Measurements from ENCODE around the gene RRN3. TPM values are rescaled to one million over a fixed set of nuclear protein-coding genes. Genes with fewer than 3 reads are reported as not detected.
"Not testable (repeated sequence)": the region's sequence is repeated elsewhere in the genome, so short reads cannot be mapped to it uniquely, and the experiment has no call there.

RRN3 gene
- total RNA-seq, 3 donors from 2014 or later = 37.4 to 43.8 (median 38.0) TPM

DNA sequence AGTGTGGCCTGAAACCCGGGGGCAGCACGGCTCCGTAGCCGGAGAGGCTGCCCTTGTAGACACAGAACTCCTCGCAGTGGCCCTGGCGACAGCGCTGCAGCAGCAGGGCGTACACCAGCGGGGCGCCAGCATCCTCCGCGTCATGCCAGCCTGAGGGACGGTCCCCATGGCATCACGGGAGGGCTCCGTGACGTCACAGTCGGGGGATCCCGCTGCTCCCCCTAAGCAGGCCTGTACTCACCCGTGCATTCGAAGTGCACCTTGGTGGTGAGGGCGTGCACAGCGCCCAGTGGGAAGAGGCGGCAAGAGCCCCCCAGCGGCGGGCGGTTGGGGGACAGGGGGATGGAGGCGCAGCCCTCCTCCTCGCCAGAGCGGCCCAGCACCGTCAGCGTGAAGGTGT, 39.5 kb upstream of the RRN3 start:
- DNase-seq (ENCODE audit: low spot score in 2 of 2); H3K27me3 ChIP-seq; intact Hi-C loops (cut with DNase I; ENCODE audit: low total_unique reads); H3K27ac ChIP-seq; H3K9me3 ChIP-seq; H3K4me1 ChIP-seq; H3K36me3 ChIP-seq; H3K4me3 ChIP-seq: not testable (repeated sequence)

GRCh38 chr16:15132719-15133428, 38.8 kb upstream of the RRN3 start:
- intact Hi-C loops (cut with DNase I; ENCODE audit: low total_unique reads); H3K9me3 ChIP-seq; H3K36me3 ChIP-seq; H3K27me3 ChIP-seq; H3K27ac ChIP-seq; H3K4me3 ChIP-seq; DNase-seq (ENCODE audit: low spot score in 2 of 2); H3K4me1 ChIP-seq: not testable (repeated sequence)

DNA sequence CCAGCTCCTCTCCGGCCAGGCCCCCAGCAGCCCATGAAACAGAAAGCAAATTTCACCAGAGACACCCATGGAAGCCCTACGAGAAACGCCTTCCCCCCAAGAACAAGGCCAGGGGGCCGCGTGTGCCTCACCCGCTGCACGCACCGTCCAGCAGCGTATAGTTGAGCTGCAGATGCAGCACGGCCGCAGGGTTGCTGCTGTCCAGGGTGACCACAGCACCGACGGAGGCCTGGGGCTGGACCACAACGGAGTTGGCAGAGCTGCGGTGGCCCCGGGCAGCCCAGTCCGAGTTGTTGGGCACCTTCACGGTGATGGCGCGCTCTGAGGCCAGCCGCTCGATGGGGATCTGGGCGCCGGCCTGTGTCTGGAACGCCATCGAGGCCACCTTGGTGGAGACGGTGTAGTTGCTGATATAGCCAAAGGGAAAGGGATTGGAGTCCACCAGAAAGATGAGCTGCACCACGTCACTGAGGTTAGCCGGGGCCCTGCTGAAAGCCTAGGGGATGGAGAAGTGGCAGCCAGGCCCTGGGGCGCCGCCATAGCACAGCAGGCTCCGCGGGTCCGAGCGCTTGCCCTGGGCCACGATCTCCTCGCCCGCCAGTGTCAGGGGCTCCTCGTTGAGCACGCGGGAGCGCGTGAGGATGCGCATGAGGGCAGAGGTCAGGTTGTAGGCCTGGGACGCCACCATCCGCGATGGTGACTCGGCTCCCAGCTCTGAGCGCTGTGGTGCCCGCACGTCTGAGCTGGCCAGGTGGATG, 37.0 kb upstream of the RRN3 start:
- H3K27me3 ChIP-seq; intact Hi-C loops (cut with DNase I; ENCODE audit: low total_unique reads); H3K4me3 ChIP-seq; H3K9me3 ChIP-seq; H3K36me3 ChIP-seq; H3K4me1 ChIP-seq; DNase-seq (ENCODE audit: low spot score in 2 of 2); H3K27ac ChIP-seq: not testable (repeated sequence)

DNA sequence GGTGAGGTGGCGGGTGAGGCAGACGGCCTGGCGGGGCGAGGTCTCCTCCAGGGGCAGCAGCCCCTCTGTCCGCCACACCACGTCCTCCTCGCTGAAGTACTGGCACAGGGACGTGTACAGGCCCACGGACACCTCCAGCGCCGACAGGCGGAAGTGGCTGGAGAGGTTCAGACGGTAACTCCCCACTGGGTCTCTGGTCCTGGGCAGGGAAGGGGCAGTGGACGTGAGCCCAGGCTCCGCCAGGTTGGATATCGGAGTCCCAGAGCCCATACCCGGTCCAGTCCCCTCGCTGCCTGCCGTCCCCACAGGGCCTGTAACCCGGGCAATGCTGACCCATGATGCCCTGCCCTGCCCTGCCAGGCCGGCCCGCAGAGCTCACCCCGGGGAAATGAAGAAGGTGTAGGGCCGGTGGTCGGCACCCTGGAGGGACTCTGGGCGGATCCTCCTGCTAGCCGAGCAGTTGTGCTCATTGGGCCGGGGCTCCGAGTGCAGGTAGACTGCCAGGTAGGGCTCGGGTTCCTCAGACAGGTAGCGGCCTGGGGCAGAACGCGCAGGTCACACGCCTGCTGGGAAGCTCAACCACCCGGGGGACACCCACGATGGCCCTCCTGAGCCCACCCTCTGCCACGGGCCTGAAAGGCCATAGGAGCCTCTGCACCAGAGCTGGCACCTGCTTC, 36.3 kb upstream of the RRN3 start:
- H3K4me3 ChIP-seq; H3K27ac ChIP-seq; H3K9me3 ChIP-seq; intact Hi-C loops (cut with DNase I; ENCODE audit: low total_unique reads); H3K27me3 ChIP-seq; DNase-seq (ENCODE audit: low spot score in 2 of 2); H3K4me1 ChIP-seq; H3K36me3 ChIP-seq: not testable (repeated sequence)

- intact Hi-C loops (cut with DNase I; ENCODE audit: low total_unique reads); H3K27me3 ChIP-seq; H3K36me3 ChIP-seq; DNase-seq (ENCODE audit: low spot score in 2 of 2); H3K9me3 ChIP-seq; H3K4me3 ChIP-seq; H3K4me1 ChIP-seq; H3K27ac ChIP-seq: not testable (repeated sequence)
Observed at GRCh38 chr16:15127641-15128425, 33.8 kb upstream of the RRN3 start.

DNA sequence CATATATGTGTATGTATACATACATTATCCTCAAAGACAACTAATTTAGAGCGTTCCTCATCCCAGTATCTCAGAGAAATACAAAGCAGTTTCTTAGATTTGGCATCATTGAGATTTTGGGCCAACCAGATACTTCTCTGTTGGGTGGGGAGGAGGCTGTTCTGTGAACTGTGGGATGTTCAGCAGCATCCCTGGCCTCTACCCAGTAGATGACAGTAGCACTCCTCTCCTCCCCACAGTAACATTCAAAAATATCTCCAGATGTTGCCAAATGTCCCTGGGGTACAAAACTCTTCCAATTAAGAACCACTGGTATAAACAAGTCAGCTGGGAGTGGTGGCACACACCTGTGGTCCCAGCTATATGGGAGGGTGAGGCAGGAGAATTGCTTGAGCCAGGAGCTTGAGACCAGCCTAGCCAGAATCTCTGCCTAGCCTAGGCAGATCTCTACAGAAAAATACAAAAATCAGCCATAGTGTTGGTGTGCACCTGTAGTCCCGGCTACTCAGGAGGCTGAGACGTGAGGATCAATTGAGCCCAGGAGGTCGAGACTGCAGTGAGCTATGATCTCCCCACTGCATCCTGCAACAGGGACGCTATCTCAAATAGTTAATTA, 6.4 kb upstream of the RRN3 start:
- H3K27me3 ChIP-seq; DNase-seq (ENCODE audit: low spot score in 2 of 2); H3K36me3 ChIP-seq; H3K9me3 ChIP-seq; H3K27ac ChIP-seq; intact Hi-C loops (cut with DNase I; ENCODE audit: low total_unique reads); H3K4me1 ChIP-seq; H3K4me3 ChIP-seq: not testable (repeated sequence)

GRCh38 chr16:15099366-15099909, 5.4 kb upstream of the RRN3 start:
- intact Hi-C loops (cut with DNase I; ENCODE audit: low total_unique reads); H3K4me1 ChIP-seq; H3K27ac ChIP-seq; H3K9me3 ChIP-seq; H3K27me3 ChIP-seq; DNase-seq (ENCODE audit: low spot score in 2 of 2); H3K4me3 ChIP-seq; H3K36me3 ChIP-seq: not testable (repeated sequence)

GRCh38 chr16:15096583-15096972, 2.5 kb upstream of the RRN3 start:
- H3K27ac ChIP-seq; H3K36me3 ChIP-seq; H3K27me3 ChIP-seq; H3K4me3 ChIP-seq; DNase-seq (ENCODE audit: low spot score in 2 of 2); H3K4me1 ChIP-seq; H3K9me3 ChIP-seq; intact Hi-C loops (cut with DNase I; ENCODE audit: low total_unique reads): not testable (repeated sequence)

DNA sequence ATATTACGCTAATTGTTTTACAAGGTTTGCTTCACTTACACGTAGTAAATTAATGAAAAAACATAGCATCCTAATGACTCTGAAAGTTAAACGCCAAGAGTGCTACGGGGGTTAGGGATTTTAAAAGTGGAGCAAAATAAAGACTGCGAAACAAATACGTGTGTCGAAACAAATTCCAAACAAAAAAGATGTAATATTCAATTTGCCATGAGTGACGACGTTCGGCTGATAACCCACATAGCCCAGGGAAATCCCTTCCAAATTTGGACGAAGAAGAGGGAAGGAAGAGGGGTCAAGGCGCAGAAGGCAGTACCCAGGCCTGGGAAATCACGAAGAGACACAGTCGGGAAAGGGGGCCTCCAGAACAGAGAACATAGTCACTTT, 509 bp downstream of the RRN3 start:
- Histone ChIP-seq H3K27ac (peak overlapping the region; percentile 85 to 93), H3K4me3 (peak overlapping the region; percentile 46 to 92 (median 69))
- H3K36me3 ChIP-seq; H3K4me1 ChIP-seq; H3K27me3 ChIP-seq; H3K9me3 ChIP-seq; intact Hi-C loops (cut with DNase I; ENCODE audit: low total_unique reads); DNase-seq (ENCODE audit: low spot score in 2 of 2): not testable (repeated sequence)

- H3K27ac ChIP-seq; H3K27me3 ChIP-seq; H3K4me1 ChIP-seq; H3K9me3 ChIP-seq; intact Hi-C loops (cut with DNase I; ENCODE audit: low total_unique reads); H3K36me3 ChIP-seq; DNase-seq (ENCODE audit: low spot score in 2 of 2); H3K4me3 ChIP-seq: not testable (repeated sequence)
Observed at GRCh38 chr16:15090663-15091269, 3.3 kb downstream of the RRN3 start.

DNA sequence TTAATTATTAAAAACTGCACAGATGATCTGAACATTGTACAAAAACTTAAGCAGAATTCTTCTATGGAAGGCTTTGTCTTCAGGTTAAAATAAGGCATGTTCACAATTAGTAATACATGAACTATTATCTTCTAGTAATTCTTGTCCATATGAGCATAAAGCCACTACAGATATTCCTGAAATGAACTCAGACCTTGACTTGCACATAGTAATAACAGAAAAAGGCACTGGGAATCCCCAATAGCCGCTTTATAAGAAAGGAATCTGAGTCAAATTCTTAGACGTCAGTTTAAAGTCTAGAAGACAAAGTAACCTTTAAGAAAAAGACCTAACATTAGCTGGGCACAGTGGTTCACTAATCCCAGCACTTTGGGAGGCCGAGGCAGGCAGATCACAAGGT, 11.3 kb downstream of the RRN3 start:
- H3K27me3 ChIP-seq; H3K4me1 ChIP-seq; DNase-seq (ENCODE audit: low spot score in 2 of 2); H3K4me3 ChIP-seq; H3K36me3 ChIP-seq; H3K27ac ChIP-seq; intact Hi-C loops (cut with DNase I; ENCODE audit: low total_unique reads); H3K9me3 ChIP-seq: not testable (repeated sequence)

- H3K36me3 ChIP-seq; intact Hi-C loops (cut with DNase I; ENCODE audit: low total_unique reads); H3K9me3 ChIP-seq; DNase-seq (ENCODE audit: low spot score in 2 of 2); H3K27me3 ChIP-seq; H3K4me3 ChIP-seq; H3K27ac ChIP-seq; H3K4me1 ChIP-seq: not testable (repeated sequence)
Observed at GRCh38 chr16:15080883-15081282, 13.2 kb downstream of the RRN3 start.
